Measurements from ENCODE around the gene RUNX3. TPM values are rescaled to one million over a fixed set of nuclear protein-coding genes. Genes with fewer than 3 reads are reported as not detected.

Gene RUNX3
- total RNA-seq, 2 donors from 2014 or later: 5.0 to 8.9 TPM

DNA sequence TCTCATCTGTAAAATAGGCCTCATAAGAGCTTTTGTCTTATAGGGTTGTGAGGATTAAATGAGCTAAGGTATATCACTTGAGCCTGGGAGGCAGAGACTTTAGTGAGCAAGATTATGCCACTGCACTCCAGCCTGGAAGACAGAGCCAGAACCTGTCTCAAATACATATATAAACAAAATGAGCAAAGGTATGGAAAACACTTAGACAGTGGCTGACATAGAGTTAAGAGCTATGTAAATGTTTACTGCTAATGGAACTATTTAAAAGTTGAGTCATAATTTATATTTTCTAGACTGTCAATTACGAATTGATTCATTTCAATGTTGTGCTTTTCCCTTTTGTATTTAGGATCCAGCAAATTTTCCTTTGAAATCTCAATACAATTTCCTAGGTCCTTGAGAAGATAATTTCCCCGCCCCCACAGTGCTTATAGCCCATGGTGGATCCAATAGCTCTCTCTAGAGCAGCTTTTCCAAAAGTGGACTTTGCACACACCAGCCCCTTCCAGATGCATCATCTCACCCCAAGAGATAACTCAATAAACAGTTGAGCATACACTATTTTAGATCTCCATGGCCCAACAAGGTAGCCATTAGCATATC, 21.8 kb upstream of the RUNX3 start:
- intact Hi-C loops (cut with DNase I): no loop called here
- no peak for DNase-seq (ENCODE audit: low spot score)

DNA sequence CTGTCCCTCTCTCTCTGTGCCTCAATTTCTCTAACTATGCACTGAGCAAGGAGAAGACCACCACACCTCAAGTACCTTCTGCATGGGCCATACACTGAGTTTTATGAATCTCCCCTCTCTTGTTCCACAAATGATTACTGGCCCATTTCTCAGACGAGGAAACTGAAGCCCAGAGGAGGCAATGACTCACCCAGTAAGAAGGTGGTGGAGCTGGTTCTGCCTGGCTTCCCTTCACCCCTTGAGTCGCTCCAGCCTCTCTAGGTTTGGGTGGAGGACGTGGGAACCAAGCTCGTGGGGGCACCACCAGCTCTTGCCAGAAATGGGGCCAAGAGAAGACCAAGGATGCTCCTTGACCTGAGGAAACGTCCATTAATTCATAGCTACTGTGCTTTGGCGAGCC, 21.3 kb upstream of the RUNX3 start:
- DNase-seq (ENCODE audit: low spot score): no peak
- intact Hi-C loops (cut with DNase I): no loop called here

DNA sequence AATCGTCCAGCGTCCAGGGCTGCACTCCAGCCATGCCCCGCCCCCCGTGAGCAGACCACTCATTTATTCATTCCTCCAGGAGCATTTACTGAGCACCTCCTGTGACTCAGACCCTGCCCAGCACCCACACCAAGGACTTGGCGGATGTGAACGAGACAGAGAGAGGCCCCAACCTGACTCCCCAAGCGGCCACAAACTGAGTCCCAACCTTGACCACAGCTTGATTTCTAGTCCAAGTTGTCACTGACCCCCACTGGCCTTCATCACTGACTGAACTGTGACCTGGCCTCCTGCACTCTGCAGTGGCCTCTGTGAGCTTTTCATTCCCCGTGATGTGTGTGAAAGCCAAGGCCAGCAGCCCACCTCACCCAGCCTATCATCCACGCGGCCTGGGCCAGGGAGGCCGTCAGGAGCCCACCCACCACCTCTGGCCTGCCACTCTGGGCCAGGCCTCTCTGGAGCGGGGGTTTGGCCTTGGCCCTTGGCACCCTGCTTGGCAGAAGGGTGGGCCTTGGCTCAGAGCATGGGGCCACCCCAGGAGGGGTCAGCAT, 19.3 kb upstream of the RUNX3 start:
- DNase-seq (ENCODE audit: low spot score): no peak
- intact Hi-C loops (cut with DNase I): no loop called here

DNA sequence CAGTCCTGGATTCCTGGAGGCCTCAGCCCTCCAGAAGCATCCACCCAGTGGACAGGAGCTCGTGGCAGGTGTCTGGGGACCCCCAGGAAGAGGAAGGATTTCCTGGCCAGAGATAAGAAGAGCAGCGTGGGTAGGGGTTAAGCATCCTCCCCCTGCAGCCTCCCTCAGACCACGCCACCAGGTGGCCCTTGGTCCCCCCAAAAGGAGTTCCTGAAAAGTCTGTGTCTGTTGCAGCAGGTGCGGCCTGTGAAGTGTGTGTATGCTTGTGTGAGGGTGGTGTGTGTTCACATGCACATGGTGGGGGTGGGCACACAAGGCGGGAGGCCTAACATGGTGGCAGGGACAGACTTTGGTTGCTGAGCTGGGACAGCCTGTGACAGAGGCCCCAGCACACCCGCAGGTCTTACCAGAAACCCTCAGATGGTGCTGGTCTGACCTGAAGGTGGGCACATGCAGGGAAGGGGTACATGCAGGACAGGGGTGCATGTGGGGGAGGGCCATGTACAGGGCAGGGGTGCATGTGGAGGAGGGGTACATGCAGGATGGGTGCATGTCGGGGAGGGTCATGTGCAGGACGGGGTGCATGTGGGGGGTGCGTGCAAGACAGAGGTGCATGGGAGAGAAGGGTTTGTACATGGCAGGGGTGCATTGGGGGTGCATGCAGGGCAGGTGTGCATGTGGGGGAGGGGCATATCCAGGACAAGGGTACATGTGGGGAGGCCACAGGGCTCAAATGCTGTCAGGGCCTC, 18.2 kb upstream of the RUNX3 start:
- DNase-seq (ENCODE audit: low spot score): no peak
- intact Hi-C loops (cut with DNase I): no loop called here

DNA sequence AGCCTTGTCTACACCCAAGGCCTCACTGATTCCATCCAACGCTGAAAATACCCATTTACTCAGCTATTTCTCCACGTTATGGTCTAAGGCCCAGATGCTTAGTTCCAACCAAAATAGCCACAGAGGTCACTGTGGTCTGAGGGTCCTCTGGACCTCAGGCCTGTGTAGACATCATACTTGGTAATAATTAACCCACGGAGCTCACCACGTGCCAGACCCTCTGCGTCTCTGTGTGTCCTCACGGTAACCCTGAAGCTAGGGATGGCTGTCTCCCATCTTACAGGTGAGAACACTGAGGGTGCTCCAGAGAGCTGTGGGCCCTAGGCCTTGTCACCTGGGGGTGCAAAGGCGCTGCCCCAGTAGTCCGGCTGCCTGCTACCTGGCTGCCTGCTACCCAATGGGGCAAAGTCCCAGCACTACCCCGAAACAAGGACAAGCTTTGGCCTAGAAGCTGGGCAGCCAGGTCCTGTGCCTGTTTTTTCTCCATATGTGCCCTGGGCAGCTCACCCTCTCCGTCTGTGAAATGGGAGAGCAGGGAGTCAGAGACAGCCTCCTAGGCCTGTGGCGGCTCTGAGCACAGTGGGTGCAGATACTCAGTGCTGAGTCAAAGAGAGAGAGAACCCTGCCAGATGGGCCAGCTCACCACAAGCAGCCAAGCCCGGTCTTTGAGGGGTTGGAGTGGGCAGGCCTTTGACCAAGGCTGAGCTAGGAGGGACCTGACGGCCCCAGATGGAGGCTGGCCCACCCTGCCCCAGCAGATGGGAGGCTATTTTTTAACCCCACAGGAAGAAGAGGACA, 17.0 kb upstream of the RUNX3 start:
- intact Hi-C loops (cut with DNase I): no loop called here
- no peak for DNase-seq (ENCODE audit: low spot score)

DNA sequence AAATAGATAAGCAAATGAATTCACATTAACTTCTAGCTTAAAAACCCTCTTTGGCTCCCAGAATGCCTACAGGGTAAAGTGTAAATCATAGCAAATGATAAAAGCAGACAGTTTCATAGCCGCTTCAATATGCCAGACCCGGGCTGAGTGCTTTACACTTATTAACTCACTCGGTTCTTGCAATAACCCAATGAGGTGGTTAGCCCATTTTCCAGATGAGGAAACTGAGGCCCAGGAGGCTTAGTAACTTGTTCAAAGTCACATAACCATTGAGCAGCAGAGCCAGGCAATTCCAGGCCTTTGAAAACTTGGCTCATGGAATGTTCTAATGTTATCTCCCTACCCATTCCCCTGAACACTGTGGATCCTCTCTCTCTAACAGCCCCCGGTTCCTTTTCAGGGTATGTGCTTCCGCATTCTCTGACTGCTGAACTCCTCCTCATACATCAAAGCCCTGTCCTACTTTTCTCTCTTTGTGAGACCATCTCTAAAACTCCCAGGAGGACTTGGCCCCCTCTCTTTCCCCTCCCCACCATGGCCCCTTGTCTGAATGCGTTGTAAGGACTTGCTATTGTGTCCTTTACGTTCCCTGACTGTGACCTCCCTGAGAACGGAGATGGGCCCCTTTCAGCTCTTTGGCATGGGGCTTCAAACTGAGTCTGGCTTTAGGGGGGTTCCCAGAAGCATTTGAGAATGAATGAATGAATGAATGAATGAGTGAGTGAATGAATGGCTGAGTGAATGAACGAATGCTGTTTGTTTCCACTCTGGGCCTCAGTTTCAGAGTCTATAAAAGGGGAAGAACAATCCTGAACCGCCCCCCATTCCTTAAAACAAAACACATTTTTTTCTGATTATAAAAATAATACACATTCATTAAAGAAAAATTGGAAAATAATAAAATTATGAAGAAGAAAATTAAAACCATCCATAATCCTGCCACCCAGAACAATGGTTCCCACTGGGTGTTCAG, 15.6 kb upstream of the RUNX3 start:
- DNase-seq (ENCODE audit: low spot score): no peak
- intact Hi-C loops (cut with DNase I): no loop called here

DNA sequence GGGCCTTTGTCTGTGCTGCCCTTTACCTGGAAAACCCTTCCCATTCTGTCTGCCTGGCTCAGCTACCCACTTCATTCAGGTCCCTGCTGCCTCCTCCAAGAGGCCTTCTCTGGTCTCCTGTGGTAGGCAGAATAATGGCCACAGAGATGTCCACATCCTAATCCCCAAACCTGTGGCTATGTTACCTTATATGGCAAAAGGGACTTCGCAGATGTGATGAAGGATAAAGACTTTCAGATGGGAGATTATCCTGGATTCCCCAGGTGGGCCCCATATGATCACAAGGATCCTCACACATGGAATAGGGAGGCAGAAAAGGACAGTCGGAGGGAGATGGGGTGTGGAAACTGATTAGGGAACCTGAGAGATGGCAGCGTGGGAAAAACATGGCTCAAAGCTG, 14.2 kb upstream of the RUNX3 start:
- intact Hi-C loops (cut with DNase I): no loop called here

DNA sequence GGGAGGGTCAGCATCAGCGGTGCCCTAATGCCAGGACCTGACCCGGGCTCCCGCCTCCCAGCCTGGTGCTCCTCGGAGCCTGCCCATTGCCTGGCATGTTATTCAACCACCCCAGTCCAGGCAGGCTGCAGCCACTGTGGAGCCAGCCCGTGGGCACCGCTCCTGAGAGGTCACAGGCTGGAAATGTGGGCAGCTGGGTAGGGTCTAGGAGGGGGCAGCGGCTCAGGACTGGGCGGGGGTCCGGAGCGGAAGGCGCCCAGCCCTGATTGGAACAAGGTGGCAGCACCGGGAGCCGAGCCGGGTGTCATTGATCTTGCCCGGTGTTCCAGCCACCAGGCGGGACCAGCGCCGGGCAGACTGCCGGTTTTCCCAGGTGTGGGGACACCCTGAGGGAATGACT, 12.7 kb upstream of the RUNX3 start:
- intact Hi-C loops (cut with DNase I): no loop called here
- no peak for DNase-seq (ENCODE audit: low spot score)

More for the DNA sequence above, 14.2 kb upstream of the RUNX3 start:
- DNase-seq (ENCODE audit: low spot score): no peak

DNA sequence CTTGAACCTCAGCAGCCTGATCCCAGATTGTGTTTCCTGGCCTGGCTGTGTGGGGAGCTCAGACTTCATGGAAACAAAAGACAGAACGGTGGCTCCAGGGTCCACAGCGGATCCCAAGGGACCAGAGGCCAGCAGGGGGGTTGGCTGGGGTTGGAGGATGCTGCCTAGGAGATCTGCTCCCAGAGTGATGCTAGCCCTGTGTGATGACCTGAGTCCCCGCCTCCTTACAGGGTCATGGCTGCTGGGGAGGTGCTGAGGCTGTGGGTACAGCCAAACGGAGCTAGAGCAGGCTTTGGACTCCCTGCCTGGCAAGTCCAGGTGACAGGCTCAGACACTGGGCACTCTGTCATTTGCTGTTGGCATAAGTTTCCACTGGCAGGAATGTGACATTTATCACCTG, 11.5 kb upstream of the RUNX3 start:
- intact Hi-C loops (cut with DNase I): no loop called here
- DNase-seq (ENCODE audit: low spot score): no peak

DNA sequence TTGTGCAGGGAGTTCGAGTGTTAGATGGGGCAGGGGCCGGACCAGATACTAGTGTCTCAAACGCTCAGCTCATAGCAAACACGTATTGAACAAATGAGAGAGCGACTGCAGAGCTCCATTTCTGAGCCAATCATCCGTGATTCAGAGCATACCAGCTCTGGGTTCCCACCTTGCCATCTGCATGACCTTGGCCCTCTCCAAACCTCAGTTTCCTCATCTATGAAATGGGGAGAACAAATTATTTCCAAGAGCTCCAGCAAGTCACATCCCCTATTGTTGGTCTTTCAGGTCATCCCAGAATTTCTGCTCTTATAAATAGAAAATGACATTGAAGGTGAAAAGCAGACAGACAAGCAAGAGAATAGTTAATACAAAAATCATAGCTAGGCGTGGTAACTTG, 10.2 kb upstream of the RUNX3 start:
- intact Hi-C loops (cut with DNase I): no loop called here
- DNase-seq (ENCODE audit: low spot score): no peak

DNA sequence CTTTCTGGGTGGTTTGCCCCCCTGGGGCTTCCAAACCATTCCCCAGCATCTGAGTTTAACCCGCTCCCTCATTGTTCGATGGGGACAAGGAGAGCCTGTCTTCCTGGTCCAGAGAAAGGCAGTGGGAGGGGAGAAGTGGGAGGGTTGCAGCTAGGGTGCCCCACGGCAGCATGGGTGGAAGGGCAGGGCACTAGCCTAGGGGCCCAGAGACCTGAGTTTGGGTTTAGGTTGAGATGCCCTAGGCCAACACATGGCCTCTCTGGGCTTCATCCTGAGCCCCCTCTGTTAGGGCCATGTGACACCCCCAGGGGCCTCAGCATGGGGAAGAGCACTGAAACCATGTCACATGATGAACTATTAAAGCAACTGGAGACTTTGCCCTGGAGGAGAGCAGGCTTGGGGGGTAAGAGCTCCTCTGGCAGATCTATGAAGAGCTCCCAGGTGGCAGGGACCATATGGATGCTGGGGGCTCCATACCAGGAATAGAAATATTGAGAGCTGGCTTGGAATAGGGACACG, 9.7 kb upstream of the RUNX3 start:
- intact Hi-C loops (cut with DNase I): loop anchor here in 1 of 2 donors (10.0 kb wide), 1 partner anchor 155 kb away; no protein-coding TSS in a partner anchor
- no peak for DNase-seq (ENCODE audit: low spot score)

DNA sequence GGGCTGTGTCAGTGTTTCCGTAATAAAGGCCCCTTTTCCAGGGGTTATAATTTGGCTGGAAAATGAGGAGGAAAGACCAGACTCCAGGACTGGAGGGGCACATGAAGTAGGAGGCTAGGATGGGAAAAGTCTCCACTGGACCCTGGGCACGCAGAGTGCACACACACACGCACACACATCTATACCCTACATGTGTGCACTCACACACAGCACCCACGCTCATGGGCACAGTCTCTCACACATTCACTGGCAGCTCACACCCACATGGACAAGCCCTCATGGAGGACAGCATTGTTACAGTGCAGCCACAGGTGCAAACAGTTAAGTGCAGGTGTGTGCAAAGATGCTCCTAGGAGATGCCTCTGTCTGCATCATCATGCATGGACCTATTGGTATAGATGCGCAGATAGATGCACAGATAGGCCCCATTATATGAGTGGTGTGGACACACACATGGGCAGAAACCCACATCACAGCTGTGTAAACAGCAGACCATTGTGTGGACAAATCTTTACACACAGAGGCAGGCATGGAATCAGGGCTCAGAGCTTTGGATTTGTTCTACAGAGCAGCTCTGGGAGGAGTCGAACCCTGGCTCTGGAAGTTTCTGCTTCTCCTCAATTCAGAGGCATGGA, 9.1 kb upstream of the RUNX3 start:
- DNase-seq (ENCODE audit: low spot score): no peak
- intact Hi-C loops (cut with DNase I): loop anchor here in 1 of 2 donors (10.0 kb wide), 1 partner anchor 156 kb away; no protein-coding TSS in a partner anchor

DNA sequence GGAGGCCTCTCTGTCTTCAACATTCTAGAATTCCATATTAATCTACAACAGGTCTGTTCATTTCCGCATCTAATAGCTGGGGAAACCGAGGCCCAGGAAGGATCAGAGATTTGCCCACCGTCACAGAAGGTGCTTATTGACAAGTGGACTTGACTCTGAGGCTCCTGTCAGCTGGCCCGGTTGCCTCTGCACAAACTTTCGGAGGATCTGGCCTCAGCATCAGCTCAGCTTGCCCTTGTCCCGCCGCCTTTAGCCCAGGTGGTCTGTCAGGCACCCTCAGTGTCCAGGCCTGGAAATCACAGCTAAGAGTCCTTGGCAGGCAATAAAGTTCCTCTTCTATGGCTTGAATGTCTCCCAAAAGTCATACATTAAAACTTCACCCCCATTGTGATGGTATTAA, 8.2 kb upstream of the RUNX3 start:
- DNase-seq (ENCODE audit: low spot score): no peak
- intact Hi-C loops (cut with DNase I): loop anchor here in 1 of 2 donors (10.0 kb wide), 1 partner anchor 157 kb away; no protein-coding TSS in a partner anchor

DNA sequence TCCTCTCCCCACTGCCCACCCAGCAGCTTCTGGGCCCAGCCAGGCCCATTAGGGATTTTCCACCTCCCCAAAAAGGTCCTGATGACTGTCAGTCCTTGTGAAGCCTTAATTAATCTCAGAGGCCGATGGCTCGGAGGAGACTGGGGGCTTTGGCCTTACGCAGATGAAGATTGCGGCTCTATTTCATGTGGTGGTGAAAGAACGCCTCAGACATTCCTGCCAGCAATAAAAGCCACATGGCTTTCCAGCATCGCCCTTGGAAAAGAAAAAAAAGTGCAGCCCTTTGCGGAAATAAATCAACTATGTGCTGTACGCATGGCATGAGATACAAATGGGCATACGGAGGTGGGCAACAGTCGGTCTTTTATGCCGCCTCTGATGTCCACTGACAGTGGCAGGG, 6.6 kb upstream of the RUNX3 start:
- intact Hi-C loops (cut with DNase I): loop anchor here (1.0 to 10.0 kb wide), 2 partner anchors 84 to 158 kb away; no protein-coding TSS in a partner anchor
- DNase-seq (ENCODE audit: low spot score): no peak

DNA sequence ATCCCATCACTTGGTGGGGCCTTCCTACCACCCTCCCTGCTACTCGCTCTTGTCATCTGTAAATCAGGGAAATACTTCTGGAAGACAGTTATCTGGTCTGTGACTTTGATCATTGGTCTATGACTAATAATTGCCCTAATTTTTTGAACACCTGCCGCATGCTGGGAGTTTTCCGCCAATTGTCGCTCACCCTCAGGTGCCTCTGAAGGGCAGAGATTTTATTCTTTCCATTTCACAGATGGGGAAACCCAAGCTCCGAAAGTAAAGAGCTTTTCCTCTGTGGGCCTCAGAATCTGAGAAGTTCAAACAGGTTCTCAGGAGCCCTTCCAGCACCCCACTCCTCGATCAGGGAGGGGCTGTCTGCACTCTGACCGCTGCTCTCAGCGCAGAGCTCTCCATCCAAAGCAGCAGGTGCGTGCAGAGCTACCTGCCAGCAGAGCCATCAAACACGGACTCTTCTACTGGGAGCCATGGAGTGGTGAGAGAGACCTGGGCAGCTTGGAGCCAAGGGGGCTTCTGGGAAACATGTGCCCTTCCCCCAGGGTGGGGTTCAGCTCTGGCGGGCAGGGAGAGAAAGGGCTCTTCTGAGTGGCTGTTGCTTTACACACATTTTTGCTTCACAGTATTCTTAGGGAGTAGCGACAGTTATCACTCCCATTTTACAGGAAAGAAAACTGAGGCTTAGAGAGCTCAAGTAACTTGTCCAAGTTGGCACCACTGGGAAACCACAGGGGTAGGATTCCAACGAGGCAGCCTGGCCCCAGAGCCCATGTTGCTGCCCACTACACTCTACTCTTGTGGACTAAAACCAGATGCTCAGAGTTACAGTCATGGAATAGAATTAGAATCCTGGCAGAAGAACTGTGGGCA, 5.8 kb upstream of the RUNX3 start:
- no peak for DNase-seq (ENCODE audit: low spot score)
- intact Hi-C loops (cut with DNase I): loop anchor here in 1 of 2 donors (10.0 kb wide), 1 partner anchor 159 kb away; no protein-coding TSS in a partner anchor

DNA sequence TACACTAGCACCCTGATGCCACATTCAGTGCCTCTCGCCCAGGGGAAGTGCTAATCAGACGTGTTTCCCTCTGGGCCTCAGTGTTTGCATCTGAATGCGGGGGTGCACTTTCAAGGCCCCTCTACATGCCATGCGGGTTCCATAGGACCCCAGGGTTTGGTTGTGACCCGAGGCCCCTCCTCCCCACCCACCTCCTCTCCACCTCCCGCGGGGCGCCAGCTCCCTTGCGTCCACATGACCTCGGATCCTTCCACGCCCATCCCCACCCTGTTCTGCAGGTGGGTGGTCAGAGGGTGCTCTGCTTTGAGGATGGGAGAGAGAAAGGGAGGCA, 5.1 kb upstream of the RUNX3 start:
- no peak for DNase-seq (ENCODE audit: low spot score)
- intact Hi-C loops (cut with DNase I): loop anchor here in 1 of 2 donors (10.0 kb wide), 1 partner anchor 160 kb away; no protein-coding TSS in a partner anchor

Data from posterior vena cava (tissue), 2 donors.